Right hindlimb (tissue), 1 donor: ENCODE measurements around the gene SPAG8.
A peak's percentile ranks its signal among the peaks of the same experiment; 100 is the strongest.

ENCODE experiments used
- DNase-seq: peaks from one replicate; pipeline ENCODE4 v3.0.0-alpha.2; 2018

Gene SPAG8

GRCh38 chr9:35769763-35770162 lies 42.3 kb downstream of the SPAG8 start:
- DNase-seq: no peak

- DNase-seq: no peak
These were observed 44.6 kb downstream of the SPAG8 start for GRCh38 chr9:35767458-35767857.

- DNase-seq: no peak
These were observed 45.1 kb downstream of the SPAG8 start for GRCh38 chr9:35766997-35767396.

- no peak for DNase-seq
These were observed 48.3 kb downstream of the SPAG8 start for GRCh38 chr9:35763803-35764202.

- DNase-seq: no peak
These were observed 48.9 kb downstream of the SPAG8 start for GRCh38 chr9:35763181-35763580.

GRCh38 chr9:35760651-35761050 lies 51.4 kb downstream of the SPAG8 start:
- peak; percentile 59 for DNase-seq

GRCh38 chr9:35759795-35760194 lies 52.3 kb downstream of the SPAG8 start:
- no peak for DNase-seq
